Stomach (tissue), 4 donors: ENCODE measurements around the gene HECTD2.

Source experiments
- CTCF ChIP-seq, 7 experiments: fragments of 450-650 bp in 4 of 7; fragments of 200-600 bp in 3 of 7; sonication (generic) in 3 of 7; IDR thresholded peaks; one replicate each; pipeline ENCODE4 v1.5.1; 2016 to 2019; ENCODE audit warnings: antibody characterized with exemption in 7 of 7, control low read depth in 2 of 7, mild to moderate bottlenecking in 1 of 7
- EP300 ChIP-seq: sonication (generic); formaldehyde crosslinking; IDR thresholded peaks from one replicate; pipeline ENCODE4 v1.6.1; 2017; ENCODE audit warnings: antibody characterized with exemption

GRCh38 chr10:91406322-91406721 lies 3.8 kb upstream of the HECTD2 start:
- TF ChIP-seq CTCF (IDR thresholded peaks at IDR 0.05) (no peak), EP300 (no peak)
